IPS DF 19.7 (cell line): ENCODE data around the gene TMEM232.
"Not testable (repeated sequence)": the region's sequence is repeated elsewhere in the genome, so short reads cannot be mapped to it uniquely, and the experiment has no call there.

Experiments used
- DNase-seq: peaks from one replicate; pipeline ENCODE4 v3.0.0-alpha.2; 2013; ENCODE audit warnings: low read depth, low spot score

TMEM232 gene

GRCh38 chr5:110625376-110625999, 101.0 kb downstream of the TMEM232 start:
- DNase-seq = no peak

DNA sequence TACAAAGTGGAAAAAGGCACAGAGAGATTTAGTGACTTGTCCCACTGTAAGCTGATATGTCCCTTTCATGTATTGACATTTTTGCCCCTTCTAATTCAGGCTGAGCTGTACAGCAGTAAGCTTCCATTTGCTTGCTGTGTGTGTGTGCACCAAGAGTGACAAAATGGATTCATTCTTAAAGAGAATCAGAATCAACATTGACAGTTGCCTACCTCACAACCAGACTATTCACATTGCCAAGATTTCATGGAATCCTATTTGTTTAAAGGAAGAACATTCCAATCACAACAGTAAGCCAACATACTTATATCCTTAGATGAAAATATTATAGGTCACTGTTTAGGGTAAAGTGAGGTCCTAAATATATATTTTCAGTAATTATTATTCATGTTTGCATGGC, 102.6 kb downstream of the TMEM232 start:
- DNase-seq = no peak

DNA sequence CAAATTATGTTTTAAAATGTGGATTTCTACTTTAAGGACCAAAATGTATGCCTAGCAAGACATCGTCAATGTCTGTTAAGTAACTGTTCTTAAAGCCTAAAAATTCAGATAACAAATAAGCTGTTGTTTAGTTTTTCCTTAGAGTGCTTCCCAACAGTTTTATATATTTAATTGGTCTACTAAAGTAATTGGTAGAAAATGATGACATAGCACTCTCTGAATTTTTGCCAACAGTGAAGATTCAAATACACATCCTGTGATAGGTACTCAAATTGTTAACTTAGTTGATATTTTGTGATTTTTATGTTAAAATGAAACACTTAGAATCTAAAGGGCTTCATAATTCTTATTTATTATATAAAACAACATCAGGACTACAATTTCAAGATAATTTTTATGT, 107.5 kb downstream of the TMEM232 start:
- DNase-seq = no peak

- DNase-seq = no peak
Observed at GRCh38 chr5:110616009-110616408, 110.5 kb downstream of the TMEM232 start.

DNA sequence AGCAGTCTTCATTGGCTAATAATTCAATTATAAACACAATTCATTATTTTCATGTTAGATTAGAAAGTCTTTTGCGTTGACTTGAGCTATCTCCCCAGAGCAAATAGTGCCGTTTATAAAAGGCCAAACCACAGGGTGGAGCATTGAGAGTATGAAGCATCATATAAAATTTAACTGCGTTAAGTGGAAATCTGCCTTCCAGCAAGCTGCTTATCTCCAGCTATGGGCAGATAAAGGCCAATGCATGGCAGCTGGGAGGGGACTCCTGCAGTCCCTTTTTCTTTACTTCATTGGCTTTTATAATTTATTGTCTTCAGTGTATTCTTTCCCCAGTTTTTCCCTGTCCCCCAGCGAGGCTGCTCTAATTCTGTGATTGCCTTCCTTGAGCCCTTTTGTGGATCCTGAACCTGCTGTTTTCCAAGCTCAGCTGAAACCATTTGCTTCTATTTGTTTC, 113.7 kb downstream of the TMEM232 start:
- no peak for DNase-seq

- no peak for DNase-seq
Observed at GRCh38 chr5:110611817-110612216, 114.7 kb downstream of the TMEM232 start.

GRCh38 chr5:110594866-110595265, 131.6 kb downstream of the TMEM232 start:
- DNase-seq = no peak

DNA sequence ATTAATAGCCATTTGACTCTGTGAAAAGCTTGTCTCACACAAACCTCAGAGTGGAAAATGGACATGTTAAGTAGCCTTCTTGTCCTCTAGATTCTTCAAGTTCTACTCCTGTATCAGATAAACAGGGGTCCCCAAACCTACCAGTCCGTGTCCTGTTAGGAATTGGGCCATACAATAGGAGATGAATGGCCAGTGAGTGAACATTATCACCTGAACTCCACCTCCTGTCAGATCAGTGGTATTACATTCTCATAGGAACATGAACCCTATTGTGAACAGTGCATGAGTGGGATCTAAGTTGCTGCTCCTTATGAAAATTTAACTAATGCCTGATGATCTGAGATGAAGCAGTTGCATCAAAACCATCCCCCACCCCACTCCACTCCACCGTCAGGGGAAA, 136.3 kb downstream of the TMEM232 start:
- peak; percentile 12 for DNase-seq

- DNase-seq = no peak
Observed at GRCh38 chr5:110588286-110588980, 138.0 kb downstream of the TMEM232 start.

- DNase-seq = no peak
Observed at GRCh38 chr5:110580625-110581024, 145.8 kb downstream of the TMEM232 start.

- no peak for DNase-seq
Observed at GRCh38 chr5:110572729-110573128, 153.7 kb downstream of the TMEM232 start.

GRCh38 chr5:110562191-110562590, 164.3 kb downstream of the TMEM232 start:
- no peak for DNase-seq

- no peak for DNase-seq
Observed at GRCh38 chr5:110561510-110561909, 165.0 kb downstream of the TMEM232 start.

GRCh38 chr5:110549301-110549700, 177.2 kb downstream of the TMEM232 start:
- no peak for DNase-seq

DNA sequence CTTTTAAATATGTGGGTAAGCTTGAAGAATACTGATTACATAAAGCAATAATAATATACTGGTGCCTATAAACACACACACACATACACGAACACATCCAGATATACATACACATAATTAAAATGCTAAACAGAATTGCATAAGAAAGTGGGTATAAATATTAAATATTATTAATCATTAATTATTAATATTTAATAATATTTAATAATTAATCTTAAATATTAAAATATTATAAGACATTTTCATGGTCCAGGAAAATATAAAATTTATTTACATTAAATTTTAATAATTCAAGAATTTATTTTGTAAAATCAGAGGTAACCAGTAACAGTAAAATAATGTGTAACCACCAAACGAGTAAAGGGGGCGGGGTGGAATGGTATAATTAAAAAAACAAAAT, 178.3 kb downstream of the TMEM232 start:
- DNase-seq = no peak

DNA sequence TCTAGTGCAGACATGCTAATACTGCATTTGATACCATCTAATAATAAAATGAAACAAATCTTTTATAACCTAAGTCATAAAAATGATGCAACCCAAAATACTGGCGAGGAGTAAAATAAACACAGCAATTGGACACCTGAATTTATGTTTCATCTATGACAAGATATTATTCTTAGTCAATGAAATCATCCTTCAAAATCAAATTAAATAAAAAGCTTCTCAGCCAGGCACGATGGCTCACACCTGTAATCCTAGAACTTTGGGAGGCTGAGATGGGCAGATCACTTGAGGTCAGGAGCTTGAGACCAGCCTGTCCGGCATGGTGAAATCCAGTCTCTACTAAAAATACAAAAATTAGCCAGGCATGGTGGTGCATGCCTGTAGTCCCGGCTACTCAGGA, 179.0 kb downstream of the TMEM232 start:
- no peak for DNase-seq

DNA sequence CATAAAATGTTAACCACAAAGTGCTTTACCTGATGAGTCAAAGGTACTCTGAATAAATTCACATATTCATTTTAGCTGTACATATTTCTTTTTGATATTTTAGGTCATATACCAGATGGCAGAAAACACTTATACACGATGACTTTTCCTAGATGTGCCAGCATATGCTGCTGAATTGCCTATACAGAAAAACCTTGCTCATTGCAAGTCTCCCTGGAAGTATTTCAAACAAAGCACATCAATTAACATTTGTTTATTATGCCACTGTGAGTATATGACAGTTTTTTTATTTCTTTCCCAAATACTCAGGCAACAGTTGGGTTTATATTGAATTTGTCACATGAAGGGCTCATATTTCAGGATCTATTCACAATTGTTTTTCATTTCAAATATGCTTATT, 180.8 kb downstream of the TMEM232 start:
- no peak for DNase-seq

- DNase-seq = no peak
Observed at GRCh38 chr5:110544603-110545002, 181.9 kb downstream of the TMEM232 start.

- DNase-seq = no peak
Observed at GRCh38 chr5:110542949-110543348, 183.5 kb downstream of the TMEM232 start.

DNA sequence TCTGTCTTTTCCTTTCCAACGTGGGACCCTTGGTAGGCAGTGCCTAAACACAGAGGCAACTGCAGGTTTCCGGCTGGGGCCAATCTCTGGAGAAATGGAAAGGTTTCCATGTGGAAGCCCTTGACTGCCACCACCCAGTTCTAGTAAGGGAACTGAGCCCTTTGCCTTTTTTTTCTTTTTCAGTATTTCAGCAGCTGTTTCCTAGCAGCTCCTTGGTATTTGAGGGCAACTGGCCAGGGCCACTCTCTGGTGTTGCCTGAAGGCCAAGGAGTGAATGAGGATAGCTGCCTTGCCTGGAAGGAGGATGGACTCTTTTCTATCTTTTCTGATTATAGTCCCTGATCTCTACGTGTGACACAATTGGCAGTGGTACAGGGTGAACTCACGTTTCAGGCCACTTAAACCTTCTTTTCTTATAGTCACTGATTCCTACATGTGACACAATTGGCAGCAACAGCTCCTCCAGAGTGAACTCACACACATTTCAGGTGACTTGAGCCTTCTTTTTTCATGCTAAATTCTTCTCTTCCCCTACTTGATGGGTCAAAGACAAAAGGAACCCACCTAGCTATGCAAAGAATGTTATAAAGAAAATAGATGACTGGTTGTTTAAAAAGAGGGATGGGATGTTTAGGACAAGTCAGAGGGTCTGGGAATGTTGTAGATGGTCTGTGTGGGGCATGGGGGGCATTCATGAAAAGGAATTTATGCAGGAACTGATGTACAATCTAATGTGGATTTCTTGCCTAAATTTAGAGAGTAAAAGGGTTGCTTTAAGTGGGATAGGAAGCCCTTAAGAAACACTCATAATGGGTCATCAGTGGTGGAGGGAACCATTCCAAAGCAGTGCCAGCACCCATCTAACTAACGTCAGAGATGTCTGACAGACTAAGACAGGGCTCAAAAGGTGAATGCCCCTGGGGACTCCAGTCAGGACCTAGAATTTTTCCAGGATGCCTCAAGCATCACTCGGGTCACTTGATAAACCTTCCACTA, 190.1 kb downstream of the TMEM232 start:
- DNase-seq = peak; percentile 94

DNA sequence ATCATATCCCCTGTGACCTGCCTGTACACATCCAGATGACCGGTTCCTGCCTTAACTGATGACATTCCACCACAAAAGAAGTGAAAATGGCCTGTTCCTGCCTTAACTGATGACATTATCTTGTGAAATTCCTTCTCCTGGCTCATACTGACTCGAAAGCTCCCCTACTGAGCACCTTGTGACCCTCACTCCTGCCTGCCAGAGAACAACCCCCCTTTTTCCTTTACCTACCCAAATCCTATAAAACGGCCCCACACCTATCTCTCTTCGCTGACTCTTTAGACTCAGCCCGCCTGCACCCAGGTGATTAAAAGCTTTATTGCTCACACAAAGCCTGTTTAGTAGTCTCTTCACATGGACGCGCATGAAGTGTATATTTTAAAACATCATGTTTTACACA, 191.3 kb downstream of the TMEM232 start:
- not testable (repeated sequence) for DNase-seq

GRCh38 chr5:110525762-110526161, 200.7 kb downstream of the TMEM232 start:
- DNase-seq = no peak
